MG63 (cell line): ENCODE results near the gene ATXN3. TPM values are rescaled to one million over a fixed set of nuclear protein-coding genes. Genes with fewer than 3 reads are reported as not detected.

Experiments used
- DNase-seq: peaks from one replicate; pipeline ENCODE4 v3.0.0-alpha.2; 2020
- H3K27me3 ChIP-seq: fragments of 250-450 bp; sonication (Bioruptor Pico); 2 replicates; pipeline ENCODE4 v1.5.1; 2020; ENCODE audit warnings: mild to moderate bottlenecking, moderate library complexity
- H3K36me3 ChIP-seq: fragments of 250-450 bp; sonication (Bioruptor Pico); 2 replicates; pipeline ENCODE4 v1.5.1; 2020; ENCODE audit warnings: mild to moderate bottlenecking, moderate library complexity
- H3K4me3 ChIP-seq: fragments of 250-450 bp; sonication (Bioruptor Pico); 2 replicates; pipeline ENCODE4 v1.5.1; 2020; ENCODE audit warnings: mild to moderate bottlenecking, moderate library complexity
- H3K9me3 ChIP-seq: fragments of 250-450 bp; sonication (Bioruptor Pico); 2 replicates; pipeline ENCODE4 v1.5.1; 2020; ENCODE audit warnings: mild to moderate bottlenecking, moderate library complexity
- total RNA-seq: library from RNA; depleted of rRNA; stranded (reverse); fragments of >200 nt; shearing (Covaris generic); gene quantifications from 2 replicates; pipeline ENCODE4 v1.2.3, GENCODE V29; 2014; ENCODE audit warnings: low replicate concordance; rRNA removed

ATXN3 gene
- total RNA-seq, 1 experiment from 2014 or later, result 22.0 TPM

GRCh38 chr14:92033906-92034687 is 72.3 kb downstream of the ATXN3 start:
- no peak for DNase-seq
- Histone ChIP-seq H3K36me3 (peaks cover 3% of the 10 kb centered on the region; the same call in 1 of the 2 replicates), H3K9me3 (no peaks in the 10 kb centered on the region), H3K4me3 (no peak overlapping the region), H3K27me3 (no peaks in the 10 kb centered on the region)

- no peaks in the 10 kb centered on the region for H3K9me3 ChIP-seq
- no peak for DNase-seq
- no peak overlapping the region for H3K4me3 ChIP-seq
- peaks cover 5% of the 10 kb centered on the region; the same call in 1 of the 2 replicates for H3K36me3 ChIP-seq
- no peaks in the 10 kb centered on the region for H3K27me3 ChIP-seq
Observed at GRCh38 chr14:92033433-92033832, 72.9 kb downstream of the ATXN3 start.

GRCh38 chr14:92026548-92027190 is 79.7 kb downstream of the ATXN3 start:
- DNase-seq, result no peak

GRCh38 chr14:92022036-92022435 is 84.3 kb downstream of the ATXN3 start:
- no peaks in the 10 kb centered on the region for H3K9me3 ChIP-seq
- no peaks in the 10 kb centered on the region for H3K27me3 ChIP-seq
- DNase-seq, result no peak
- H3K4me3 ChIP-seq, result no peak overlapping the region
- peaks cover 5% of the 10 kb centered on the region for H3K36me3 ChIP-seq

More at GRCh38 chr14:92026548-92027190, 79.7 kb downstream of the ATXN3 start:
- Histone ChIP-seq H3K36me3 (peaks cover 5% of the 10 kb centered on the region), H3K27me3 (no peaks in the 10 kb centered on the region), H3K9me3 (no peaks in the 10 kb centered on the region), H3K4me3 (no peak overlapping the region)

- DNase-seq, result no peak
- no peaks in the 10 kb centered on the region for H3K9me3 ChIP-seq
- H3K4me3 ChIP-seq, result no peak overlapping the region
- H3K36me3 ChIP-seq, result peaks cover 7% of the 10 kb centered on the region
- no peaks in the 10 kb centered on the region for H3K27me3 ChIP-seq
Observed at GRCh38 chr14:92021523-92021922, 84.9 kb downstream of the ATXN3 start.

GRCh38 chr14:92014040-92014439 is 92.3 kb downstream of the ATXN3 start:
- no peak for DNase-seq
- Histone ChIP-seq H3K4me3 (no peak overlapping the region), H3K9me3 (no peaks in the 10 kb centered on the region), H3K27me3 (no peaks in the 10 kb centered on the region), H3K36me3 (peaks cover 19% of the 10 kb centered on the region)

GRCh38 chr14:92012121-92012748 is 94.1 kb downstream of the ATXN3 start:
- Histone ChIP-seq H3K9me3 (no peaks in the 10 kb centered on the region), H3K4me3 (no peak overlapping the region), H3K27me3 (no peaks in the 10 kb centered on the region), H3K36me3 (peaks cover 23% of the 10 kb centered on the region)
- no peak for DNase-seq

GRCh38 chr14:92010644-92011043 is 95.7 kb downstream of the ATXN3 start:
- Histone ChIP-seq H3K9me3 (no peaks in the 10 kb centered on the region), H3K4me3 (no peak overlapping the region), H3K36me3 (peaks cover 20% of the 10 kb centered on the region), H3K27me3 (no peaks in the 10 kb centered on the region)
- no peak for DNase-seq

GRCh38 chr14:92009604-92010003 is 96.8 kb downstream of the ATXN3 start:
- Histone ChIP-seq H3K27me3 (no peaks in the 10 kb centered on the region), H3K9me3 (no peaks in the 10 kb centered on the region), H3K4me3 (no peak overlapping the region), H3K36me3 (peaks cover 26% of the 10 kb centered on the region)
- no peak for DNase-seq

Other genes with a start within 250 kb of the ATXN3 start
- 0.53 TPM in 1 of 2 replicates, not detected in the other for gene TC2N, start 239.0 kb downstream of the ATXN3 start, total RNA-seq
- 0.16 and 26.2 TPM in 2 replicates for gene FBLN5, start 158.9 kb downstream of the ATXN3 start, total RNA-seq
- 7.9 and 13.4 TPM in 2 replicates for gene TRIP11, start 66.5 kb downstream of the ATXN3 start, total RNA-seq
- gene NDUFB1, start 15.1 kb upstream of the ATXN3 start, total RNA-seq, result 29.7 and 177 TPM in 2 replicates
- gene CPSF2, start 15.4 kb upstream of the ATXN3 start, total RNA-seq, result 39.2 and 67.6 TPM in 2 replicates
- 0.07 TPM in 1 of 2 replicates, not detected in the other for gene SLC24A4, start 216.6 kb upstream of the ATXN3 start, total RNA-seq